Coronary artery (tissue), 2 donors: ENCODE results near the gene WDR82.

Source experiments
- DNase-seq: peaks from one replicate; pipeline ENCODE4 v3.0.0-alpha.2; 2017; ENCODE audit warnings: low spot score
- H3K27ac ChIP-seq, 2 donors: fragments of 200-600 bp; sonication (generic); one replicate each; pipeline ENCODE4 v1.5.1; 2016 to 2019
- H3K4me3 ChIP-seq: fragments of 200-600 bp; sonication (generic); 2 replicates; pipeline ENCODE4 v1.5.1; 2016; ENCODE audit warnings: mild to moderate bottlenecking, moderate library complexity
- CTCF ChIP-seq: fragments of 200-600 bp; sonication (generic); IDR thresholded peaks from one replicate; pipeline ENCODE4 v1.5.1; 2019; ENCODE audit warnings: antibody characterized with exemption

WDR82 gene

DNA sequence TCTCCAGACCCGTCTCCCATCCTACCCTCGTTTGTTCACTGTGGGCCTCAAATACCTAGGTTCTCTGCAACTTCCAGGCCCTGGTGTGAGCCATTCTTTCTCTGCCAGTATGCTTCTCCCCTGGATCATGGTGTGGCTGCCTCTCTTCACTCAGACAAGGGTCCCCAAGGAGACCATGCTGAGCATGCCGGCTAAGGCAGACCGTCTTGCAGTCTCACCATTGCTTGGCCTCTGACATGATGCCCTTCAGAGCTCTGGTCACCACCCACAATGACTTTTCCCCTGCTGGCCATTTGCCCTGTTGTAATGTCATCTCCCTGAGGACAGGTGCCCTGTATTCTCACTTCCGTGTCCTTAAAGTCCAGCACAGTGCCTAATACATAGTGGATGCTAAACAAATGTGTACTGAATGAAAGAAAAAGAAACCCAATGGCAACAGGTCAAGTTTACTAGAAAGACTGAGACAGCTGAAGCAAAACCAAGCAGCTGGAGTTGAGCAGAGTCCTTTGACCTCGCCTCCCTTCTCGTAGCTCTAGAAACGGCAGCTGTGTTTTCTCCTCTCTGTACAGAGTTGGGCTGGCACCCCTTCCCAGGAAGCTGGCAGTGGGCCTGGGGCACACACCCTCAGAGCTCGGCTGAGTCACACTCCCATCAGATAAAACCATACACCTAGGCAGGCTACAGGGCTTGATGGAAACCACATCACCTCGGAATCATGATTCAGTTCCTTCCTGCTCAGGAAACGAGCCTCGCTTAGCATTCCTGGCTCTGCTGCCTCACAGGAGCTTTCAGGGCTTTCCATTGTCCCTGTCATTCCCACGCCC is 61.7 kb downstream of the WDR82 start:
- DNase-seq = peak; percentile 77
- no peak overlapping the region for H3K4me3 ChIP-seq
- peak overlapping the region in 1 of 2 donors; percentile 46 for H3K27ac ChIP-seq
- TF ChIP-seq CTCF = no peak

- no peak for TF ChIP-seq CTCF
- no peak overlapping the region for H3K27ac ChIP-seq
- no peak for DNase-seq
Measured at GRCh38 chr3:52215351-52215750, 63.1 kb downstream of the WDR82 start.

DNA sequence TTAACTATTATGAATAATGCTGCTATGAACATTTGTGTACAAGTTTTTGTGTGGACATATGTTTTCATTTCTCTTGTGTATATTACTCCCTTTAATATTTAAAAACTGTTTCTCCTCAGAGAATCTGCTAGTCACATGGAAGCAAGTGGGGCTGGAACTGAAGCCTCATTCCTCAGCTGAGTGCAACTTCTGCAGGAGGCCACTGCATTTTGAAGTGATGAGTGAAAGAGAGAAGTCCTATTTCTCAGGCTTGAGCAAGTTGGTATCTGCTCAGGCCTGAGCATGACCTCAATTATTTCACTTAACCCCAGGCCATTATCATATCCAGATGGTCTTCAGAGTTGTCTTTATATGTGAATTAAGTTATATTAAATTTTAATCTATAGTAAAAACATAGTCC is 64.5 kb downstream of the WDR82 start:
- no peak for DNase-seq
- Histone ChIP-seq H3K27ac (no peak overlapping the region), H3K4me3 (no peak overlapping the region)
- TF ChIP-seq CTCF = no peak

More at GRCh38 chr3:52215351-52215750, 63.1 kb downstream of the WDR82 start:
- no peak overlapping the region for H3K4me3 ChIP-seq

- H3K27ac ChIP-seq = no peak overlapping the region
- no peak overlapping the region for H3K4me3 ChIP-seq
- DNase-seq = no peak
- no peak for TF ChIP-seq CTCF
Measured at GRCh38 chr3:52213005-52213404, 65.4 kb downstream of the WDR82 start.

GRCh38 chr3:52211268-52211891 is 67.1 kb downstream of the WDR82 start:
- TF ChIP-seq CTCF = no peak
- H3K4me3 ChIP-seq = no peak overlapping the region
- no peak overlapping the region for H3K27ac ChIP-seq
- no peak for DNase-seq

DNA sequence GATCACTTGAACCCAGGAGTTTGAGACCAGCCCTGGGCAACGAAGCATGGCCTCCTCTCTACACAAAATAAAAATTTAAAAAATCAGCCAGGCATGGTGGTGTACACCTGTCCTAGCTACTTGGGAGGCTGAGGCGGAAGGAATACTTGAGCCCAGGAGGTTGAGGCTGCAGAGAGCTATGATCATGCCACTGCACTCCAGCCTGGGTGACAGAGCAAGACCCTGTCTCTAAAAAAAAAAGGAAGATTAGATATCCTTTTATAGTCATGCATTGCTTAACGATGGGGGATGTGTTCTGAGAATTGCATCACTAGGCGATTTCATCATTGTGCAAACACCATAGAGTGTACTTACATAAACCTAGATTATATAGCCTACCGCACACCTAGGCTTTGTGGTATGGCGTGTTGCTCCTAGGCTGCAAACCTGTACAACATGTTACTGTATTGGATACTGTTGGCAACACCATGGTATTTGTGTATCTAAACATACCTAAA is 67.9 kb downstream of the WDR82 start:
- no peak for DNase-seq
- H3K27ac ChIP-seq = no peak overlapping the region
- no peak for TF ChIP-seq CTCF

More for the DNA sequence above, 67.9 kb downstream of the WDR82 start:
- H3K4me3 ChIP-seq = no peak overlapping the region
